Transverse colon (tissue), 4 donors: ENCODE data around the gene BBS1. TPM values are rescaled to one million over a fixed set of nuclear protein-coding genes. Genes with fewer than 3 reads are reported as not detected.

Source experiments
- DNase-seq: peaks from one replicate; pipeline ENCODE4 v3.0.0-alpha.2; 2019
- H3K27ac ChIP-seq, 4 donors: fragments of 200-600 bp; sonication (generic); 2 replicates each; pipeline ENCODE4 v1.5.1; 2016 to 2018; ENCODE audit warnings: inconsistent platforms in 4 of 4
- H3K27me3 ChIP-seq: fragments of 200-600 bp; sonication (generic); 2 replicates; pipeline ENCODE4 v1.5.1; 2017; ENCODE audit warnings: inconsistent platforms
- H3K36me3 ChIP-seq, 4 donors: fragments of 200-600 bp; sonication (generic); 2 replicates each; pipeline ENCODE4 v1.5.1; 2017 to 2019; ENCODE audit warnings: inconsistent platforms in 4 of 4
- H3K4me1 ChIP-seq, 4 donors: fragments of 200-600 bp; sonication (generic); 2 replicates each; pipeline ENCODE4 v1.5.1; 2017 to 2020; ENCODE audit warnings: inconsistent platforms in 4 of 4
- H3K4me3 ChIP-seq, 4 donors: fragments of 200-600 bp; sonication (generic); 1 replicate in 1 of 4; 2 replicates in 3 of 4; pipeline versions ENCODE4 v1.5.1 to v1.6.1; 2017 to 2019; ENCODE audit warnings: inconsistent platforms in 4 of 4
- H3K9me3 ChIP-seq, 2 donors: fragments of 200-600 bp; sonication (generic); 2 replicates each; pipeline ENCODE4 v1.5.1; 2017 to 2019; ENCODE audit warnings: inconsistent platforms in 2 of 2
- CTCF ChIP-seq, 5 experiments: fragments of 200-600 bp in 3 of 5; fragments of 450-650 bp in 2 of 5; sonication (generic) in 3 of 5; IDR thresholded peaks; 1 replicate in 2 of 5; 2 replicates in 3 of 5; pipeline ENCODE4 v1.5.1; 2016 to 2017; ENCODE audit warnings: antibody characterized with exemption in 5 of 5, inconsistent platforms in 3 of 5, mild to moderate bottlenecking in 2 of 5, moderate library complexity in 1 of 5
- EP300 ChIP-seq: sonication (generic); formaldehyde crosslinking; IDR thresholded peaks from one replicate; pipeline ENCODE4 v1.6.1; 2017; ENCODE audit warnings: antibody characterized with exemption, low read depth
- POLR2A ChIP-seq: fragments of 450-650 bp; IDR thresholded peaks from one replicate; pipeline ENCODE4 v1.6.1; 2016; ENCODE audit warnings: antibody characterized with exemption, mild to moderate bottlenecking, moderate library complexity
- POLR2AphosphoS5 ChIP-seq, 3 donors: sonication (generic); formaldehyde crosslinking; IDR thresholded peaks; one replicate each; pipeline ENCODE4 v1.6.1; 2016; ENCODE audit warnings: antibody characterized with exemption in 3 of 3
- WGBS, 2 donors: methylation state at CpG; one replicate each; pipeline ENCODE4 v1.1.5; 2018; ENCODE audit warnings: low coverage in 1 of 2; 5-methylcytosine and 5-hydroxymethylcytosine counted together
- in situ Hi-C, 4 donors: fragments of 200-750 bp; cut with MboI; loops; one replicate each; pipeline versions ENCODE4 v1.15.0 to v1.15.1; 2017; ENCODE audit warnings: low sequenced_read_pairs in 3 of 4, low pct_ligation_motif_present in 1 of 4, low pct_unique_long_range_greater_than_20kb in 1 of 4
- intact Hi-C: fragments of 100-400 bp; cut with DNase I; formaldehyde crosslinking; loops from one replicate; pipeline ENCODE4 v1.15.1; 2023; ENCODE audit warnings: low total_unique reads
- total RNA-seq, 4 donors: library from RNA; depleted of rRNA; stranded (reverse); fragments of >200 nt; gene quantifications; one replicate each; pipeline ENCODE4 v1.1.0, GENCODE V29; 2016

The BBS1 gene
- total RNA-seq, 4 donors from 2014 or later: 33.3 to 146 (median 56.0) TPM

GRCh38 chr11:66555416-66555815 lies 45.0 kb downstream of the BBS1 start:
- TF ChIP-seq POLR2AphosphoS5 (IDR thresholded peaks at IDR 0.05) (no peak), EP300 (no peak), POLR2A (no peak), CTCF (IDR thresholded peaks at IDR 0.05) (no peak)
- Histone ChIP-seq H3K4me3 (no peak overlapping the region), H3K27me3 (peaks cover 25% of the 10 kb centered on the region), H3K4me1 (peaks cover 6 to 9% (median 8%) of the 10 kb centered on the region in 4 donors), H3K36me3 (no peaks in the 10 kb centered on the region), H3K9me3 (no peaks in the 10 kb centered on the region), H3K27ac (no peak overlapping the region)
- intact Hi-C loops: loop anchor here (10.0 kb wide), 1 partner anchor 279 kb away; no protein-coding TSS in a partner anchor
- in situ Hi-C loops: loop anchor here in 1 of 4 donors (25.0 kb wide), 1 partner anchor 282 kb away; the partner anchor contains the start of gene RCE1
- DNase-seq: no peak
- 46 to 71% methylated on average over 2 to 3 of the region's 3 CpGs for WGBS, 2 donors

GRCh38 chr11:66556086-66556485 lies 45.7 kb downstream of the BBS1 start:
- peaks cover 6 to 9% (median 8%) of the 10 kb centered on the region in 4 donors for H3K4me1 ChIP-seq
- intact Hi-C loops: loop anchor here (10.0 kb wide), 1 partner anchor 279 kb away; no protein-coding TSS in a partner anchor
- in situ Hi-C loops: loop anchor here in 1 of 4 donors (25.0 kb wide), 1 partner anchor 281 kb away; the partner anchor contains the start of gene RCE1
- H3K4me3 ChIP-seq: no peak overlapping the region
- H3K27me3 ChIP-seq: peaks cover 25% of the 10 kb centered on the region
- 73% methylated on average over 7 of the region's 7 CpGs; no CpG with 5 or more reads in 1 of the 2 donors for WGBS, 2 donors
- no peak for TF ChIP-seq POLR2A
- no peak for TF ChIP-seq CTCF (IDR thresholded peaks at IDR 0.05)
- no peak for TF ChIP-seq POLR2AphosphoS5 (IDR thresholded peaks at IDR 0.05)
- no peak for TF ChIP-seq EP300
- H3K27ac ChIP-seq: no peak overlapping the region
- H3K36me3 ChIP-seq: no peaks in the 10 kb centered on the region
- DNase-seq: no peak
- H3K9me3 ChIP-seq: no peaks in the 10 kb centered on the region

DNA sequence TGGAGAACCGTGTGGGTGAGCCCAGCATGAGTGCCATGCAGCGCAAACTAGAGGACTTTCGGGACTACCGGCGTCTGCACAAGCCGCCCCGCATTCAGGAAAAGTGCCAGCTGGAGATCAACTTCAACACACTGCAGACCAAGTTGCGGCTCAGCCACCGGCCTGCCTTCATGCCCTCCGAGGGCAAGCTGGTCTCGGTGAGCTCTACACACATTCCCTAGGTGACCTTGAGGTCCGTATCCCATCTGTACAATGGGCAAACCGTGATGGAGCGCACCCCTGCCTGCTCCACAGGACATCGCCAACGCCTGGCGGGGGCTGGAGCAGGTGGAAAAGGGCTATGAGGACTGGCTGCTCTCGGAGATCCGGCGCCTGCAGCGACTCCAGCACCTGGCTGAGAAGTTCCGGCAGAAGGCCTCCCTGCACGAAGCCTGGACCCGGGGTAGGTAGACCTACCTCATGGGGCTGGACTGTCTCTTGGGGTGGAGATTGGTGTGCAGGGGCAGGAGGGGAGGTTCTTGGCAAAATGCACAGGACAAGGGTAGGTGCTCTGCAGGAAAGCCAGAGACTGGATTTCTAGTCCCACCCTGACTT lies 47.4 kb downstream of the BBS1 start:
- in situ Hi-C loops (loop anchor here in 1 of 4 donors (25.0 kb wide), 1 partner anchor 279 kb away; the partner anchor contains the start of gene RCE1), intact Hi-C loops (loop anchor here (10.0 kb wide), 1 partner anchor 277 kb away; no protein-coding TSS in a partner anchor)
- Histone ChIP-seq H3K36me3 (no peaks in the 10 kb centered on the region), H3K27ac (no peak overlapping the region), H3K4me3 (no peak overlapping the region), H3K9me3 (no peaks in the 10 kb centered on the region), H3K27me3 (peaks cover 25% of the 10 kb centered on the region), H3K4me1 (peaks cover 6 to 9% (median 8%) of the 10 kb centered on the region in 4 donors)
- WGBS, 2 donors: 93% methylated on average over 24 of the region's 24 CpGs; no CpG with 5 or more reads in 1 of the 2 donors
- TF ChIP-seq EP300 (no peak), POLR2A (no peak), CTCF (IDR thresholded peaks at IDR 0.05) (no peak), POLR2AphosphoS5 (IDR thresholded peaks at IDR 0.05) (no peak)
- DNase-seq: no peak

DNA sequence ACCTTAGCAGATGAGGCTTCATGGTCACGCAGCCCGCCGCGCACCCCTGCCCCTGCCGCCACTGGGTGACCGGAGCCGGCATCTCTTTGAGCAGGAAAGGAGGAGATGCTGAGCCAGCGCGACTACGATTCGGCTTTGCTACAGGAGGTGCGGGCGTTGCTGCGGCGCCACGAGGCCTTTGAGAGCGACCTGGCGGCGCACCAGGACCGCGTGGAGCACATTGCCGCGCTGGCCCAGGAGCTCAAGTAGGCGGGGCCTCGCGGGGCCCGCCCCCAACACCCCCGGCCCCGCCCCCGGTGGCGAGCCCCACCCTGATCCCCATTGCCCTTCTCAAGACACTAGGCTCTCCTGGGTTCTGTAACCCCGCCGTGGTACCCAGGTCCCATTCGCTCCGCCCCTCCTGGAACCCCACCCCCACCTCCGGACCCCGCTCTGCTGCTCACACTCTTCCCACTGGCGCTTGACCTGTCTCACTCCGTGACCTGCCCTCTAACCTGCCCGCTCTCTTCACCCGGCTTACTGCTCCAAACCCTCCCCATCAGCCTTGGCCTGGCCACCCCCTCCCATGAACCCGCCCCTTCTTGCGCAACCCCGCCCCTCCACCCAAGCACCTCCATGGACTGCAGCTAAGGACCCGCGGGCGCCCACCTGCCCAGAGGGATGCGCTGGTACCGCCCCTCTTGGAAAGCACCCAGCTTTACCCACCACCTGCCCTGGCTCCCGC lies 48.9 kb downstream of the BBS1 start:
- Histone ChIP-seq H3K4me1 (peaks cover 6 to 9% (median 8%) of the 10 kb centered on the region in 4 donors), H3K27ac (no peak overlapping the region), H3K27me3 (peaks cover 25% of the 10 kb centered on the region), H3K36me3 (no peaks in the 10 kb centered on the region), H3K9me3 (no peaks in the 10 kb centered on the region), H3K4me3 (peak overlapping the region in 1 of 4 donors; percentile 1)
- TF ChIP-seq CTCF (IDR thresholded peaks at IDR 0.05) (no peak), POLR2A (no peak), POLR2AphosphoS5 (IDR thresholded peaks at IDR 0.05) (no peak), EP300 (no peak)
- 27% methylated on average over 45 of the region's 50 CpGs; no CpG with 5 or more reads in 1 of the 2 donors for WGBS, 2 donors
- intact Hi-C loops: loop anchor here (10.0 kb wide), 1 partner anchor 275 kb away; no protein-coding TSS in a partner anchor
- peak; percentile 20 for DNase-seq
- in situ Hi-C loops: loop anchor here in 1 of 4 donors (25.0 kb wide), 1 partner anchor 278 kb away; the partner anchor contains the start of gene RCE1
